SH-SY5Y (cell line): Measurements from ENCODE around the gene C13orf46.

ENCODE experiments used
- GATA2 ChIP-seq: IDR thresholded peaks from 2 replicates; pipeline ENCODE4 v1.6.1; 2011; ENCODE audit warnings: mild to moderate bottlenecking, low read depth, low read length
- GATA3 ChIP-seq: IDR thresholded peaks from 2 replicates; pipeline ENCODE4 v1.6.1; 2011; ENCODE audit warnings: low read depth, mild to moderate bottlenecking, low read length, moderate library complexity

DNA sequence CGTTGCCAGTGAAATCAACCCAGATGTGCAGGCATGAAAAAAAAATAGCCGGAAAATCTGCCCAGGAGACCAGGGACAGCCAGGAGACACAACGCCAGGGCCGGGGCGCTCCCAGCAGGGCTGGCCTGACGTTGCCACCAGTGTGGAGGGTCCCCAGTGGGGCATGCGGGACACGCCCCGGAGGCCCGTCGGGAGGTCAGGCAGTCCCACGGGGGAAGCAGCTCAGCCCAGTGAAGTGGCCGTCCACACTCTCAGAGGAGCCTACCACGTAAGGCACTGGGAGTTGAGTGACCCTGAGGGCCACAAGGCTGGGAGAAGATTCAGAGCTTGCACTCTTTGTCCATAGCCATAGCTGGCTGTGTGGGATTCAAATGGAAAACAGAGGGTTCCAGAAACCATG, 56.8 kb downstream of the C13orf46 start:
- TF ChIP-seq GATA2, result no peak
- TF ChIP-seq GATA3, result no peak
